Measurements from ENCODE around the gene HOTAIR.

HOTAIR gene

GRCh38 chr12:53960187-53961024, 14.3 kb downstream of the HOTAIR start:
- DNase-seq (ENCODE audit: low read depth), result no peak

GRCh38 chr12:53959314-53959713, 15.4 kb downstream of the HOTAIR start:
- no peak for DNase-seq (ENCODE audit: low read depth)

DNA sequence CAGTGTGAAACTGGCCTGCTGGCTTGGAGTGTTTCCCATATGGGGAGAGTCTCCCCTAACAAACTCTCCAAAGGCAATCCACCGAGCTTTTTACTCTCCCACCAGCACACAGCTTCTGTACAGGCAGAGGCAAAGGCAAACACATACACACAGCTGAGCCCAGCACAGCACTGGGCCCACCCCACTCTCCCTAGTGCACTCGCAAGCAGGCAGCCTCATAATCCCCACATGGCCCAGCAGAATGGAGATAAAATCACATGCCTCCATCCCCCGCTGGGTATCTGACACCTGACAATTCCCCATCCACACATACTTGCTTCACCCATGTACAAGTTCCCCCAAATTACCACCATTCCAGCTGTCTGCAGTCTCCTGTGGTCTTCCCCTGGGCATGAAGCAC, 16.6 kb downstream of the HOTAIR start:
- no peak for DNase-seq (ENCODE audit: low read depth)

- DNase-seq (ENCODE audit: low read depth), result no peak
Measured at GRCh38 chr12:53956914-53957536, 17.7 kb downstream of the HOTAIR start.

GRCh38 chr12:53956251-53956887, 18.4 kb downstream of the HOTAIR start:
- no peak for DNase-seq (ENCODE audit: low read depth)

- DNase-seq (ENCODE audit: low read depth), result no peak
Measured at GRCh38 chr12:53955776-53956250, 18.9 kb downstream of the HOTAIR start.

GRCh38 chr12:53955036-53955775, 19.5 kb downstream of the HOTAIR start:
- DNase-seq (ENCODE audit: low read depth), result no peak

DNA sequence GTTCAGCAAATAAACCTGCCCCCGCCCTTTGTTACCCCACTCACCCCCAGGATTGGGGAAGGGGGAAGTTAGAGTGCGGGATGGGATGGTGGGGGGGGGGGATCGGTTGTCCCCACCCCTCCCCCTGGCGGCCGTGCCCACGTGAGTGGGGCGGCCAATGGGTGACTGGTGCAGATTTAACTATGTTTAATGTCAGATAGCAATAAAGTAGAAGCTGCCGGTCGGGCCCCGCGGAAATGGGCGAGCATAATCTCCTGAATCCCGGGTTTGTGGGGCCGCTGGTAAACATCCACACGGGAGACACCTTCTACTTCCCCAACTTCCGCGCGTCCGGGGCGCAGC, 20.1 kb downstream of the HOTAIR start, which contains the start of gene HOXC12:
HOXC12 (plus strand) TSS at position 210 of the 342 bp plus-strand sequence; CDS start at position 237, 27 bp downstream.
- no peak for DNase-seq (ENCODE audit: low read depth)

GRCh38 chr12:53953831-53954693, 20.7 kb downstream of the HOTAIR start:
- DNase-seq (ENCODE audit: low read depth), result no peak

DNA sequence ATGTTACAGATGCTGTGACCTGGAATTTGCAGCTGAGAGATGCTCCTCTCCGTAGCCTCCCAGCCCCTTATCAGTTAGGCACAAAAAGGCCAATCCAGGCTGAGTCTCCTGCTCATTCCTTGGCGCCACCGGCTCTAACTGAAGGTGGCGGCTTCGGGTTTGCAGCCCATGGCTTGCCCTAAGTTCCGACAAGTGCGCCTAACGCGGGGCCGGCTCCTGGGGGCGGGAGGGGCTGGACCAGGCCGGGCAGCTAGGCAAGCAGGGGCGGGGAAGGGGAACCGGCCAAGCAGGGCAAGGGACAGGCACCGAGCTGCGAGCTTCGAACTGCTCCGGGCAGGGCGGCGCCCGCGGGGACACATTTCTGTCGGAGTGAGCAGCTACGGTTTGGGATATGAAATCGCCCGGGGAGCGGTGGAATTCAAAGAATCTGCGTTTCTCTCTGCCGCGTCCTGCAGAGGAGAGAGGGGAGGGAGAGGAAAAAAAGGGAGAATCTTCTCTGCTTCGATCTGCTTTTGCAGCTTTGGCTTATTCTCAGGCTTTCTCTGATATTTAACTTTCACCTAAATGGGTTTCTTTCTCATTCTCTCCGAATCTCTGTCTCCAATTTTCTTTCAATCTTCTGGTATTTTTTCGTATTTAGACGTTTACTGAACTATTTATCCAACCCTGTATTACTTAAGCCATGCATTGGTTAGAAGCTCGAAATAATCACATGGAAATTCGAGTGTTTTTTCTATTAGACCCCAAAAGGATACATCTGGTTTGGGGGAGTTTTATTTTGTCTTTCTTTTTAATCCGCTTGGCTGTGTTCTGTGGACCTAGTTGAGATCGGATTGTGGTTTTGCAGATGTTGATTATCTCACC, 21.7 kb downstream of the HOTAIR start:
- DNase-seq (ENCODE audit: low read depth), result no peak

DNA sequence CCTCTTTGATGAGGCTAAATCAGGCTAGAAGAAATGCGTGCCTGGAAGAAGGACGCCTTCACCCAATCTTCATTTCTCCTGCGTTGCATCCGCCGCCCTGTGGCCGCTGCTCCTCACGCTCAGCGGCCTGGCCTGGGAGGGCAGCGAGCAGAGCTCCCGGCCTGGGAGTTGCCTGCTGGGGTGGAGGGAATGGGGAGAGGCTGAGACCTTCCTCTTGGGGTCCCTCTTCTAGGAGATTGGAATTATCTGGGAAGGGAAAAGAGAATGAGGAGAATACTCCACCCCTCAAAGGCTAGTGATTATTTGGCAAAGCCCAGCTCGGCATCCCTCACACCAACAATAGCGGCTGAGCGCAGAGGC, 22.4 kb downstream of the HOTAIR start:
- no peak for DNase-seq (ENCODE audit: low read depth)

GRCh38 chr12:53951577-53952334, 23.0 kb downstream of the HOTAIR start:
- DNase-seq (ENCODE audit: low read depth), result no peak

DNA sequence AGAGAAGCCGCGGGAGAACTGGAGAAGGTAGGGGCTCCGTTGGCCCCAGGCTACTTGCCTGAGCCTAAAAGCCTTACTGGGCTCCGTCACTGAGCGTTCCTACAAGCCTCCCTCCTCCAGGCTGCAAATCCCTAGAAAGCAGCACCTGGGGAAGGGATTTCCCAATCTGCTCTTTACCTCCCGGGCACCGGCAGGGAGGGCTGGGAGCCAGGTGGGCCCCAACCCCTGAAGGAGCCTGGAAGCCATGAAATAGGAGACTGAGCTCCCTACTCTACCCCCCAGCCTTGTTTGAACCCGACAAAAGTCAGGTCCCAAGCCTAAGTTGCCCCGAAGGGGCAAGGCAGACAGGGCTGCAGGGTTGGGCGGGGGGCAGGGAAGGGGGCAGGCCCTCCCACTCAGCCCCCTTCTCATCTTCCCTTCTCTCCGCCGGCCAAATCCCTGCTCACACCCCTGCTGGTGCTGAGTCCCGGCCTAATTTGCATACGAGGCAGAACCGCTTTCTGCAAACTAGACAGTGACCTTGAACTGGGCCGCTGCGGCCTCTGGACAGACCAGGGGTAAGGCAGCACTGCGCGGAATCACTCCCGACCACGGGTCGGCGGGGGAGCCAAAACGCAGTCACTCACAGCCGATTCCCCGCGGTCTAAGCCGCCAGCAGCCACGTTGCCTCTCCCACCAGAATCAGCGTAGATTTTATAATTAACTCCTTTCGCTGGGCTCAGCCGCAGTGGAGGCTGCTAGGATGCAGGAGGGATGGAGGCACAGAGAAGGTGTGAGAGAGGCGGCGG, 23.8 kb downstream of the HOTAIR start:
- DNase-seq (ENCODE audit: low read depth), result no peak

- DNase-seq (ENCODE audit: low read depth), result no peak
Measured at GRCh38 chr12:53950437-53950773, 24.3 kb downstream of the HOTAIR start.

DNA sequence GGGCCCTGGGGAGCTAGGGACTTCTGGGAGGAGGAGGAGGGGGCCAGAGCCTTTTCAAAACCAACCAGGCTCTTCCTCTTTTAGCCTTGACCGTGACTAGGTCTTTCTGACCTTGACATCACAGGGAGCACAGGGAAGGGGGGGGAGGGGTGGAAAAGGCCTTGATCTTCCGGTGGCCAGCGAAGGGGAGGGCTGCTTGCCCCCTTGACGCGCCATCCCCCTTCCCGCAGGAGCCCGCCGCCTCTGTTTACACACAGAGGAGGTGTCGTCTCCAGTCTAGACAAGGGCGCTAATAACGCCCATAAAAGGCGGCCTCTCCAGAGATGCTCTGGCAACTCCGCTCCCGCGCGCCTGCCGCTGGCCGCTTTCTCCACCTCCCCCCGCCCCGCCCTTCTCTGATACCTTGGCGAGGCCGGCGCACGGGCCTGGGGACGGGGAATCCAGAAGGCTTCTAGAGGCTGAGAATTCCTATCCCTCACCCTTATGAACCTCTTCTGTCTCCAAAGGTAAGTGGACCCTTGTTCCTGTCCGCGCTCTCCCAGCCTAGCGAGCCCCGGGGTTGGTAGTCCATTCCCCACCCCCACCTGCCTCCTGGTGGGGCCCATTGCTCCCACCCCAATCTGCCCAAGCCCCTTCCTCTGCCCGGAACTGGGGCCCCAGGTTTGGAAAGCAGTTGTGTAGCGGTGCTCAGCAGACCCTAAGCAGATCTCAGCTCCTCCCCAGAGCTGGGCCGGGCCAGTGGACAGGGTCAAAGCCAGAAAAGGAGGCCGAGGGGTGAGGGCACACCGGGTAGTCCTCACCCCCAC, 24.9 kb downstream of the HOTAIR start:
- DNase-seq (ENCODE audit: low read depth), result no peak

DNA sequence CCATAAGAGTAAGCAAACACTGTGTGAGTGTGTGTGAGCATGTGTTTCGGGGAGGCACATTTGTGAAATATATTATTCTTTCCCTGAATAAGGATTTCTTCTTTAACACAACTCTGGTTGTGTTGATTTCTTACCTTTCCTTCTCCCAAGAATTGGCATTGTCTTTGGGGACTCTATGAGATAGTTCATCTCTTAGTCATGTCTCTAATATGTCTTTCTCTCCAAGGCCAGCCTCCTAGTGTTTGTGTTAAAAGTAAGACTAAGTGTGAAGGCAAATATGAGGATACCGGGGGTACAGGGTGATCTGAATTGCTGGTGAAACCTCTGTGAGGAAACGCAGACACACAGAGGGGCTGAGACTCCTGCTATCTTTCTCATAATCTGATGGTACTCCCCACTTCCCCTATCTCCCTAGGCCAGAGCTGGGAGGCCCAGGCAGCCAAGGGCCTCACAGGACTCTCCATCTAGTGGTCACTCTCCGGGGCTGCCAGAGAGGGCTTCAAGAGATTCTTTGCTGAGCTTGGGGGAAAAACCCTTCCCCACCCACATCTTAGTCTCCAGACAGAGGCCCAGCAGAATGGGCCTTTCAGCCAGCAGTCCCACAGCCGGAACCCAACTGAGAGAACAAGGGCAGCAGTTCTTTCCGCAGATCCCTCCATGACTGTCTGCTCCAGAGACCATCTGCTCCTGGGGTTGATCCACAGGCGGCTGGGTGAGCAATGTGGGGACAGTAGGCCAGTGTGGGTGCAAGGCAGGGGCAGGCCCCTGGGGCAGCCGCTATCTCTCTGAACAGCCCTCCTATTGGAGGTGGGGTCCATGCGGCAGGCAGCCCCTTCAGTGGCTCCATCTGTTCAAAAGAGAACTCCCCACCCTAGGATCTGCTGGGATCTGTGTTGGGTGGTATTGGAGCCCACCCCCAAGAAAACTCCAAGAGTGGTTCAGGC, 25.8 kb downstream of the HOTAIR start:
- no peak for DNase-seq (ENCODE audit: low read depth)

- DNase-seq (ENCODE audit: low read depth), result no peak
Measured at GRCh38 chr12:53947743-53948142, 27.0 kb downstream of the HOTAIR start.
